RWPE1 (cell line): ENCODE measurements around the gene SKA2.

Experiments used
- CTCF ChIA-PET: fragments of 350-600 bp; sonication (Branson Sonifier 250); formaldehyde crosslinking; extraction: SDS; loops from one replicate; lab custom pipeline; 2021; lab: Yijun Ruan, JAX
- POLR2A ChIA-PET: fragments of 400-600 bp; formaldehyde crosslinking; extraction: SDS; loops from one replicate; lab custom pipeline; 2020; ENCODE audit warnings: antibody characterized with exemption; ENCODE audit not compliant: low non-redundant PET; lab: Yijun Ruan, JAX
- DNase-seq: peaks from one replicate; pipeline ENCODE4 v3.0.0; 2012; ENCODE audit warnings: low spot score
- H3K27ac ChIP-seq: fragments of 450-650 bp; 2 replicates; pipeline ENCODE4 v1.5.1; 2017
- CTCF ChIP-seq: fragments of 450-650 bp; conservative IDR thresholded peaks from 2 replicates; pipeline ENCODE4 v1.5.1; 2017; ENCODE audit warnings: low read depth, mild to moderate bottlenecking

SKA2 gene

DNA sequence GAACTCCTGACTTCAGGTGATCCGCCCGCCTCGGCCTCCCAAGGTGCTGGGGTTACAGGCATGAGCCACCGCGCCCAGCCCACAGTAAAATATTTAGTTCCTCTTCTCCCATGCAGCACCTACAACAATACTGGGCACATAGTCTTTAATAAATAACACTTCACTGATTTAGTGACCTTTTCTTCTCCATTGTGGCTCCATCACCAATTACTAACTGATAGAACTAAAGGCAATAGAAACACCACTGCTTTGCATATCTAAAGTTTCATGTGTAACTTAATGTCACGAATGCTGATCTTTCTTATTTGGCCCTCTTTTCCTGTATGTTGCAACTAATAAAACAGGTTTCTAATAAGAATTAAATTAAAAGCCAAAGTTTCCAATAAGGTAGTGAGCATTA lies 87.2 kb downstream of the SKA2 start:
- POLR2A ChIA-PET = no interaction called here
- no peak for DNase-seq
- CTCF ChIA-PET = interaction anchor here (0.6 kb wide), 1 partner anchor 8 kb away, joined by 3 read pairs; no protein-coding TSS in a partner anchor
- TF ChIP-seq CTCF = no peak
- H3K27ac ChIP-seq = no peak overlapping the region

DNA sequence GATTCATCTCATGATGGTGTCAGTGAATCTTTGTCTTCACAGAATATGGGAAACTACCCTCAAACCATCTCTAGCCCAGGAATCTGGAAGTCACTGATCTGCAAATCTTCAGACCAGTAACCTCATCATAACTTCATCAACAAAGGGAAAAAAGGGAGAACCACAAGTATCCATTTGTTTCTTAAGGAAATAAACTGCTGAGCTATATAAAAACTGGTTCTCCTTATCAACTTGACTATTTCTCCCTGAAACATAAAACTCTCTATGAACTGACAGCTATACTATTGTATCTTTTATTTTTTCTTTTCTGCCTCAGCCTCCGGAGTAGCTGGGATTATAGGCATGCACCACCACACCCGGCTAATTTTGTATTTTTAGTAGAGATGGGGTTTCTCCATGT lies 87.6 kb downstream of the SKA2 start:
- H3K27ac ChIP-seq = no peak overlapping the region
- no peak for DNase-seq
- POLR2A ChIA-PET = interaction anchor here (0.5 kb wide), 1 partner anchor 24 kb away, joined by 3 read pairs; no protein-coding TSS in a partner anchor
- CTCF ChIA-PET = interaction anchor here (0.6 kb wide), 1 partner anchor 8 kb away, joined by 3 read pairs; no protein-coding TSS in a partner anchor
- TF ChIP-seq CTCF = no peak

DNA sequence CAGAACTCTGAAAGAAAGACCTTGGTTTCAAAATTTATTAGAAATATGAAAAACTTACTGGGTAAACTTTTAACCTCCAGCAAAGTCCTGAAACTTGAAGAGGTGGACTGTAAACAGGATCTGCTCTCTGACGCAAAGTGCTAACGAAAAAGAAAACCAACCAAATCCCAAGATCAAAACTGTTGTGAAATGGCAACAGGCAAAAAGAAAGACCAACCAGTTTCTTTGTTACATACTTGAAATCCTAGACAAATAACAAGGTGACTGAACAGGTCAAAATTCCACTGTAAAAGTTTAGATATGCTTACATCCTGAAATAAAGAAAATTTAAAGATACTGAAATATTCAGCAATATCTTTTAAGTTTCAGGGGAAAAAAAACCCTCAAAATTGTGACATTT lies 92.5 kb downstream of the SKA2 start:
- ChIA-PET POLR2A (no interaction called here), CTCF (no interaction called here)
- no peak for TF ChIP-seq CTCF
- H3K27ac ChIP-seq = no peak overlapping the region
- no peak for DNase-seq
